ENCODE results near the gene RNF151. TPM values are rescaled to one million over a fixed set of nuclear protein-coding genes. Genes with fewer than 3 reads are reported as not detected.
A peak's percentile ranks its signal among the peaks of the same experiment; 100 is the strongest.
"Not testable (repeated sequence)": the region's sequence is repeated elsewhere in the genome, so short reads cannot be mapped to it uniquely, and the experiment has no call there.

The RNF151 gene
- total RNA-seq, 1 donor from 2014 or later = not detected

DNA sequence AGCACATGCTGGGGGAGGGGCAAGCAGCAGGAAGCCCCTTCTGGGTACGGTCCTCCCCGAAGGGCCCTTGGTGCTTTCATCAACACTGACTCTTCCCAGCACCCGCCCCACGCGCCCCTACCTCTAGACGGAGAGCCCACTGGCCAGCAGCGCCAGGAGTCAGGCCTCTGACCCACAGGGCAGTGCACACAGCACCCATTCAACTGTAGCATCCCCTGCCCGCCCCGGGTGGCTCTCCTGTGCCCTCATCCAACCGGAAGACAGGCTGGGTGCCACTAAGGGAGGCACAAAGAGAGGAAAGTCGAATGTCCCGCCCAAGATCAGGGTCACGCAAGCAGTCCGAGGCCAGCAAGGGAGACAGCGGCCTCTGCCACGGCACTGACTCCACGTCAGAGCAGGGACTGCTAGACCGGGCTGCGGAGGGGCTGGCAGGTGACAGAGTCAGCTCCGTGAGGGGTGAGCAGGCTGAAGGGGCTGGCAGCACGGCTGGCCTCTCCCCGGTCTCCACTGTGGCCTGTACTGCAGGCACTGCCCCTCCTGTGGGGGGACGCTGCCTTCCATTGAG, 33.5 kb upstream of the RNF151 start:
- intact Hi-C loops (cut with DNase I) = no loop called here
- DNase-seq = no peak
- ATAC-seq (ENCODE audit: poor library complexity) = no peak

DNA sequence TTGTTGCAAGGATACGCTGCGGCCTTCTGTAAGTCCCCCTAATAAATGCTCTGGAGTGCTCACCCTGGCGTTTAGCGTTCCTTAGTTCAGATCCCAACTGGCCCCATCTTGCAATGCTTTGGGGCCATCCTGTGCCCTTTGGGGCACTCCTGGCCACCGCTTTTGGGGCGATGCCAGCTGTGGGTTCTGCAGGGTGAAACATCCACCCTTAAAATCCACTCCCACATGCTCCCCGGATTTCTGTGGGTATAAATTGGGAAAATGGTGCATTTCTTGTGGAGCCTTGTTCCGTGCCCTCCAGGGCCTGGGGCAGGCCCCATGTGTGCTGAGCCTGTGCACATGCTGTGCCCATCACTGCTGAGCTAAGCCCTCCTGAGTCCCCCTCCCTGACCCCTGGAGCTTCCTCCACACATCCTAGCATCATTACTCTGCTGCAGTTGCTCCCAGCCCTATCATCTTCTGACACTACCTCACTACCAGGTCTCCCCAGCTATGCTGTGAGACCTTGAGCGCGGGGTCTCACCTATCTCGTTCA, 29.6 kb upstream of the RNF151 start:
- ATAC-seq (ENCODE audit: poor library complexity) (no peak), DNase-seq (no peak)
- intact Hi-C loops (cut with DNase I) = no loop called here

DNA sequence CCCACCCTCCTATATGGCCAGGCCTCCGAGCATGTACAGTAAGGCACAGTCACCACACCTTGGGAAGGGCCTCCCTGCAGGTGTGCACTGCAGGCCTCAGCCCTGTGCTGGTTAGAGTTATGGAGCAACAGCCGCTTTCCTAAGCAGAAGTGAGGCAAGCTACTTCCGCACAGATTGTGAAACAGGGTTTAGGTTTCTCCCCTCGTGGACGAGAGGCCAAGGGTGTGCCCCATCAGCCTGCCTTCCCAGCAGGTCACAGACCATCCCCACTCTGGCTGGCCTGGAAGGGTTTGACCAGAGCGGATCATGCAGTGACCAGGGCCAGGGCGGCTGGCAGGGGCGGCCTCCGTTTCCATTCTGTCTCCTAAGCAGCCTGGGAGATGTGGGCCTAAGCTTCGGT, 28.3 kb upstream of the RNF151 start:
- DNase-seq (peak; percentile 69), ATAC-seq (ENCODE audit: poor library complexity) (no peak)
- intact Hi-C loops (cut with DNase I) = no loop called here

DNA sequence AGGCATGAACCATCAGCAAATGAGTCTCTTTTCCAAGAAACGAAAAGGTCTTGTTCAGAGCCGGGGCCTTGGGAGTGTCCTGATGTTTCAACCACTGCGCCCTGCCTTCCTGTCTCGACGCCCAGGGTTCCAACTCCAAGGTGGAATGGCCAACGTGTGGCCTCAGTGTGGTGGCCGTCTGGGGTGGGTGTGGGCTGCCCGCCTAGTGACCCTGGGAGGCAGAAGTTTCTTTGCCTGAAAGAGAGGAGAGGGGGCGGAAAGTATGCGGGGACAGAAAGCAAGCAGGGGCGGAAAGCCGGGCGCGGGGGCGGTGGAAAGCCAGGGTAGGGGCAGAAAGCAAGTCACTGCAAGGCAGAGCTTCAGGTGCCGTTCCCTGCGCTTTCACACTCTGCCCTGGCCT, 27.7 kb upstream of the RNF151 start:
- peak; percentile 37 for DNase-seq
- intact Hi-C loops (cut with DNase I) = no loop called here
- no peak for ATAC-seq (ENCODE audit: poor library complexity)

DNA sequence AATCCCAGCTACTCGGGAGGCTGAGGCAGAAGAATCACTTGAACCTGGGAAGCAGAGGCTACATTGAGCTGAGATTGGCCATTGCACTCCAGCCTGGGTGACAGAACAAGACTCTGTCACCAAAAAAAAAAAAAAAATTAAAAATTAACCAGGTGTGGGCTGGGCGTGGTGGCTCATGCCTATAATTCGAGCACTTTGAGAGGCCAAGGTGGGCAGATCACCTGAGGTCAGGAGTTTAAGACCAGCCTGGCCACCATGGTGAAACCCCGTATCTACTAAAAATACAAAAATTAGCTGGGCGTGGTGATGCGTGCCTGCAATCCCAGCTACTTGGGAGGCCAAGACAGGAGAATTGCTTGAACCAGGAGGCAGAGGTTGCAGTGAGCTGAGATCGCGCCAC, 26.8 kb upstream of the RNF151 start:
- intact Hi-C loops (cut with DNase I); ATAC-seq (ENCODE audit: poor library complexity); DNase-seq: not testable (repeated sequence)

DNA sequence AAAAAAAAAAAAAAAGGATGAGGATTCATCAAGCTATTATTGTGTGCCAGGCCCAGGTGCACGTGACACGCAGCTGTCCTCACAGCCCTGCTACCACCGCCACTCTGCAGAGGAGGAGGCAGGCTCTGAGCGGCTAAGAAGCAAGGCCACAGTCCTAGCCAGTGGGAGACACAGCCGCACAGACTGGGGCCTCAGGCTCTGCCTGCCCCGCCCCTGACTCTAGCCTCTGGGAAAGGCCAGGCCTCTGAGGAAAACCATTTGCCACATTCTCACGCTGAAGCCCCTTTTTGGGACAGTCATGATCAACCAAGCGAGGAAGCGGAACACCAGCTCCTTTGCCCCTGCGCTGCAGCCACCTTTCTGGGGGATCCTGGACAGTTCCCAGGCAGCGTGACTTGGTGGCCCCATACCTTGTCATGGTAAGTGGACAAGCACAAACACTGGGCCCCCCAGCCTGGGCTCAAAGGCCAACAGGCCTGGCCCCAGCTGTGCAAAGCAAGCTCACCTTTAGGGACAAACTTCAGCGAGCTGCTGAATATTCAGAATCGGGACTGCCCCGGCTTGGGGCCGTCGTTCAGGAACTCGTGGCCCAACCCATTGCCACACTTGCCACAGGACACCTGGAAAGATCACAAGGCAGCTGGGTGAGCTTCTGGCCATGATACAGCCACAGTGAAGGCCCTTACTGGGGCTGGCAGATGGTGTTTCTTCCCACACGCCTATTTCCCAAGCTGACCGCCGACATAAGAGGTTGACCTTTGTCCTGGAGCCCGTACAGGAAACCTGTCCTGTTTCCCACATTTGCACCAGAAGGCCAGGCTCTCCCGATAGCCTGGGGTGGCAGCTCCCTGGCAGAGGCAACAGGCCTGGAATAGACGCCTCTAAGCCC, 26.1 kb upstream of the RNF151 start:
- ATAC-seq (ENCODE audit: poor library complexity) = no peak
- intact Hi-C loops (cut with DNase I) = no loop called here
- peak; percentile 30 for DNase-seq

DNA sequence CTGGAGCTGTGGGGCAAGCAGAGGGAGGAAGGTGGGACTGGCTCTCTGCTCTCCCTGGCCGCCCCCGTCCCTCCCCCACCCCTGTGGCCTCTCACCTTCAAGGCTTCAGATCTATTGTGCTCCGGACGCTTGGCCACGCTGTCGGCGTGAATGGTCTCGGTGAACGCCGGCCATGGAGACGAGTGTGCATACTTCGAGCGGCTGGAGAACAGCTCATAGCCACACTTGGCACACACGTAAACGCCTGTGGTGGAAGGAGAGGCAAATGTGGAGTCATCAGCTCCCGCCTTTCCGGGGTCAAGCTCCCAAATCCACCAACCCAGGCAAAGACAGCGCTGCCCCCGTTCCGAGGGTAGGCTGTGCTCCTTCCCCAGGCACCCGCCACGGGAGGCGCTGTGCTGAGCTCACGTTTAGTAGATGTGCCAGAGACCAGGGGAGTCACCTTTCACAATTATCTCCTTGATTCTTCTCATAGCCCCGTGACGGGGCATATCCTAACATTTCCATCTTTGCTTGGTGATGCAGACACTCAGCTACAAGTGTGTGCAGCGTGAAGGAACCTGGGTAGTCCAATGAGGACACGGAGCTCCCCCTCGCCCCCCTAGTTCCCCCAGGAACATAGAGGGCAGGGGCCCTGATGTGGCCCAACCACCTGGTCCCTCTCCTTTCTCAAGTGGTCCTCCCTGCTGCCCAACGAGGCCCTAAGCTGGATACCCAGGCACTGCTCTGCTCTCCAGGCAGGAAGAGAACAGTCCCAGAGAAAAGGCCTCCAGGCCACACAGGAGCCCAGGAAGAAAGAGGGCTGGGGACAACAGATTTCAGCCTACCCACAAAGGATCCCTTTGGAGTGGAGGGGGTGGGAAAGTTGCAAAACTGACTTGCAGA, 25.3 kb upstream of the RNF151 start:
- no peak for ATAC-seq (ENCODE audit: poor library complexity)
- DNase-seq = peak; percentile 42
- intact Hi-C loops (cut with DNase I) = no loop called here

DNA sequence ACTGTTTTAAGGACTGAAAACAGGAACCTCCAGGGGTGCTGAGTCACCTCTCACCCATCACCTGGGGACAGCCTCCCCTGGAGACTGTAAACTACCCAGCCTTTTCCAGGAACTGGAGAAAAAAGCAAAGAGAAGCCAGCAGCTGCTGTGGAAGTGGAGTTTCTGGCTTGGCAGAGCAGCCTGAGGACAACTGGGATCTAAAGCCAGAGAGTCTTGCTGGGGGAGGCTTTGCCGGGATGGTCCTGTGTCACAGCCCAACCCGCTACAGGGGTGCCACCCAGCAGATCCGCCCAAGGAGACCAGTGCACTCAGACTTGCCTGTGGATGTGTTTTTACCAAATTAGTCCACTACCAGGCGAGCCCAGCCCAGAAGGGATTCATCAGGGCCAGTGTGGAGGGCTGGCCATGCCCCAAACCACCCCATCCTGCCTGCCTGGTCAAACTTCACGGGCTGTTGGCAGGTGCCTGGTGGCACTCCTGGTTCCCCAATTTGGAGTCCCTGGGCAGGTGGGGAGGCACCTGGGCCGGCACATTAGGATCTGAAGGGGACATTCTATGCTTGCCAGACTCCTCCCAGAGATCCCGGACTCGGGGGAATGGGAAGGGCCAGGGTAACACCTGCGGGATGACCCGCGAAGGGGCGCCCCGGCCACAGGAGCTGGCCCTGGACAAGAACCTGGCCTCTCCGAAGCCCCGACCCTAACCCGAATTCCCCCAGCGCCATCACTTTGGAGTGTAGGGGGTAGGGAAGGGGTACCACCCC, 24.4 kb upstream of the RNF151 start:
- intact Hi-C loops (cut with DNase I) = no loop called here
- peak; percentile 3 for ATAC-seq (ENCODE audit: poor library complexity)
- DNase-seq = peak; percentile 52

DNA sequence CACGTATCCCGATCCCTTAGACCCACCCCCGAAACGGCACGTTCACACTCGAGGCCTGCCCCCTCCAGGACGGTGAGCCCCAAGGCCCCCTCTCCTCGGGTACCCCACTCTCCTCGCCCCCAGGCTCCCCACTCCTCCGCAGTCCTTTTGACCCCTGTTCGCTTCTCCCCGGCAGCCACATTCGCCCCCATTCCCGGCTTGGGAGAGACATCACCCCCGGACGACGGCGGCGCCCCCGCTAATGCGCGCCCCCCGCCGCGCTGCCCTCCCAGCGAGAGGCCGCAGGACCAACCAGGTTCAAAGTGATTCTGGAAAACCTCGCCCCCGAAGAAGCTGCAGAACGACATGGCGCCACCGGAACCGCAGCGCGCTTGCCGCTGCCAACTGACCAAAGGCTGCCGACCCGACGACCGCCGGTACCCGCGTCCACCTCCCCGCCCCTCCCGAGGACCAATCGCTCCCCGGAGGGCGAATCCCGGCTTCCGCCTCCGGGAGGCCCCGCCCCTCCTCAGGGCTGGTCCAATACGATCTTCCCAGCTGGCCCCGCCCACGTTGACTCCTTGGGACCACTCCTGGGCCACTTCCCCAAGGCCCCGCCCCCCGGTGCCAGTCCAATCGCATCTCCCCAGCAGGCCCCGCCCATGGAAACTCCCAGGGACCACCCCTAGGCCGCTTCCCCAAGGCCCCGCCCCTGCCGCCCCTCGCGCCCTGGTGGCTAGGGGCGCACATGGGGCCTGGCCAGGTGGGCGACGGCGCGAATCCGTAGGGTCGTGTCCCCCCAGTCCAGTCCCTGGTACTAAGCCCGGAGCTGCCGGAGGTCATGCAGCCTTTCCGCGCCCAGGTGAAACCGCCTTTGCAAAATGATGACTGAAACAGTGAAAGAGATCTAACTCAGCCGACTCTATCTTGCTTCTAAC, 23.6 kb upstream of the RNF151 start, which contains the start of gene MSRB1:
Gene MSRB1 (minus strand): TSS at position 390 of the 917 bp plus-strand sequence. CDS start 43 bp downstream, at position 347.
- intact Hi-C loops (cut with DNase I) = no loop called here

DNA sequence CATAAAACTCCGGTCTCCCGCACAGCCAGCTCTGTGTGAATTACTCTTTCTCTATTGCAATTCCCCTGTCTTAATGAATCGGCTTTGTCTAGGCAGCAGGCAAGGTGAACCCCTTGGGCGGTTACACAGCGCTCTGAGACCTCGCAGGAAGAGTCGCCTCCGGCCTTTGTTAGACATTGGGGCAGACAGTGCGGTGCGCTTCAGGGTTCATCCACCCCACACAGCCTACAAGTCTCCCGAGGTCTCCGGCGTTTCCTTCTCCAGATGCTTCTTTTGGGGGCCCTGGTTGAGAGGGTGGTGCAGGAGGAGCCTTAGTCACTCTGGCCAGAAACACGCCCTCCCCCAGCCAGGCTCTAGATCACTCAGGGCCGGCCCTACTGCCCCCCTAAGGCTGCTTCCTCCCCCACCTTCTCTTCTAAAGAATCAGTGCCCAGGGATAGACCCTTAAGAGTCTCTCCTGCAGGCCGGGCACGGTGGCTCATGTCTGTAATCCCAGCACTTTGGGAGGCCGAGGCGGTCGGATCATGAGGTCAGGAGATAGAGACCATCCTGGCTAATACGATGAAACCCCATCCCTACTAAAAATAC, 21.9 kb upstream of the RNF151 start:
- ATAC-seq (ENCODE audit: poor library complexity) (no peak), DNase-seq (peak; percentile 35)
- intact Hi-C loops (cut with DNase I) = no loop called here

More for the DNA sequence above, 23.6 kb upstream of the RNF151 start, which contains the start of gene MSRB1:
- DNase-seq (peak; percentile 100), ATAC-seq (ENCODE audit: poor library complexity) (peak; percentile 91)

DNA sequence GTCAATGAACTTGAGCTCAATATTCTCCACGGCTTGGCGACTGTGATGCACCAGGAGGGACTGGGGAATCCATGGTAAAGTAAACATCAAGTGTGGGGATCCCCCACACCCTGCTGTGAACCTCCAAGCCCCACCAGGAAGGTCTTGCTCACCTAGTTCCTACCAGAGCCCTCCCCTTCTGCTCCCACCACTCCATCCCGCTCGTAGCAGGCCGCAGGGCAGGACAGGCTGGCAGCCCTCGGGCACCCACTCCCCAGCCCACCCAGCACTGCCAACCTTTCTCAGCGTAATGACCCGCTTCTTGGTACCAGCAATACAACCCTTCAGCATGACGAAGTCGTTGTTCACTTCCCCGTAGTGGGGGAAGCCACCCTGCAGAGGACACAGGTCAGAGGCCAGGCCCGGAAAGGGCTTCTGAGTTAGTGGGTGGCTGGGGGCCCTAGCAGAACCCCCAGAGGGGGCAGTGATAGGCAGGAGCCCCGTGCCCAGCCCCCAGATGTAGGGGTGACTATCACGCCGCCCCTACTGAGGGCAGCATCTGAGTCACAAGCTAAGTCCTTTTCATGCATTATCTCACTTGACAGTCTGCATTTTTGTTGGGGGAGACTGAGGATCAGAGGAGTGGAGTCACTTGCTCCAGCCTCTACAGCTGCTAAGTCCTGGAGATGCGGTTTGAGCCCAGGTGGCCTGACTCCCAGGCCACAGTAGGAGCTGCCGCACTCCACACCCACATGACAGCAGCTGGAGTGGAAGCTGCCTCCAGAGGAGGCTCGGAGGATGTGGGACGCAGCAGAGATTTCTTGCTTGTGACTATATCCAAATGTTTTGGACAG, 20.9 kb upstream of the RNF151 start:
- intact Hi-C loops (cut with DNase I) = no loop called here
- DNase-seq = no peak
- no peak for ATAC-seq (ENCODE audit: poor library complexity)

DNA sequence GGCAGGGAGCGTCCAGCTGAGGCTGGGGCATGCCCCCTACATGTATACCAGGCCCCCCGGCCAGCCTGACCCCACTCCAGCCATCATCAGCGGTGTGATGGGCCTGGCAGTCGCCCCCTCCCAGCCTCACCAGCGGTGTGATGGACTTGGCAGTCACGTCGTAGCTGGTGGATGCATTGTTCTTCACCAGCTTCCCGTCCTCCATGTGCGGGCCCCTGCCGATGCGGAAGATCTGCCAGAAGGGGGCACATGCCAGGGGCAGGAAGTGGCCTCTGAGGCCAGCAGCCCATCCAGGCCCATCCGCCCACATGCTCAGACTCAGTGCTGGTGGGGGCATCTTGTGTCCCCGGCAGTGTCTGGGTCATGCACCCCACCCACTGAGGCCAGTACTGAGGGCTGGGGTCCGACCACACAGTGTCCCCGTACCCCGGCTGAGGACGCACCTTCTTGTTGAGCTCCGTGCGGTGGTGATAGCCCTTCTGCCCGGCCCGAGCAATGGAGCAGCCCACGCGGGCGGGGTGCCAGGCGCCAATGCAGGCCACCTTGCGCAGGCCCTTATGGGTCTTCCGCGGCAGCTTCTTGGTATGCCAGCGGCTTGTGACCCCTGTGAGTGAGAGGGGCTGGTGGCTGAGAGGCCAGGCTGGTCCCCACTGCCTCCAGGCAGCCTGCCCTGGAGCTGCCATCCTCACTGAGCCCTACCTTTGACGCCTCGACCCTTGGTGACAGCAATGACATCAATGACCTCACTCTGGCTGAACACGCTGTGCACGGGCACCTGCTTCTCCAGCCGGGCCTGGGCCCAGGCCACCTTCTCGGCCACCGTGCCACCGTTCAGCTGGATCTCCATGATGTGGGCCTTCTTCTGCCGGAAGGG, 19.9 kb upstream of the RNF151 start:
- intact Hi-C loops (cut with DNase I) = no loop called here
- DNase-seq = peak; percentile 39
- no peak for ATAC-seq (ENCODE audit: poor library complexity)

DNA sequence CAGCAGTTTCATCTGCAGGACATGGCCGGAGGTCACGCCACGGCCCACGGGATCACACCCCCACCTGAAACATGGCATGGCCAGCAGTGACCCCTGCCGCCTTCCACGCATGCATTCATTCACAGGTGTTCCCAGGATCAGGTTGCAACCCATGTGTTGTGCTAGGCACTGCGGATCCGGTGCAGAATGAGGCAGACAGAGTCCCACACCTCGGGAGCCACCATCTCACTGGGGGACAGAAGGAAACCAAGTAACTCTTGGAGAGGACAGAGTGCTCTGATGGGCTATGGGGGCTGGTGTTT, 19.3 kb upstream of the RNF151 start:
- ATAC-seq (ENCODE audit: poor library complexity) (no peak), DNase-seq (no peak)
- intact Hi-C loops (cut with DNase I) = no loop called here

DNA sequence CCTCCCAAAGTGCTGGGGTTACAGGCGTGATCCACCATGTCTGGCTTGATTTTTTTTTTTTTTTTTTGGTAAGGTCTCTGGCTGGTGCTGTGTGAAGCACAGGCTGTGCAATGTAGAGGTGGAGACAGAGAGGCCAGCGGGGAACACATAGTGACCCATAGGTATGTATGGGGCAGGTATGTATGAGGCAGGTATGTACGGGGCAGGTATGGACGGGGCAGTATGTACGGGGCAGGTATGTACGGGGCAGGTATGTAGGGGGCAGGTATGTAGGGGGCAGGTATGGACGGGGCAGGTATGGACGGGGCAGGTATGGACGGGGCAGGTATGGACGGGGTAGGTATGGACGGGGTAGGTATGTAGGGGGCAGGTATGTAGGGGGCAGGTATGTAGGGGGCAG, 17.1 kb upstream of the RNF151 start:
- no peak for DNase-seq
- intact Hi-C loops (cut with DNase I) = no loop called here
- no peak for ATAC-seq (ENCODE audit: poor library complexity)

DNA sequence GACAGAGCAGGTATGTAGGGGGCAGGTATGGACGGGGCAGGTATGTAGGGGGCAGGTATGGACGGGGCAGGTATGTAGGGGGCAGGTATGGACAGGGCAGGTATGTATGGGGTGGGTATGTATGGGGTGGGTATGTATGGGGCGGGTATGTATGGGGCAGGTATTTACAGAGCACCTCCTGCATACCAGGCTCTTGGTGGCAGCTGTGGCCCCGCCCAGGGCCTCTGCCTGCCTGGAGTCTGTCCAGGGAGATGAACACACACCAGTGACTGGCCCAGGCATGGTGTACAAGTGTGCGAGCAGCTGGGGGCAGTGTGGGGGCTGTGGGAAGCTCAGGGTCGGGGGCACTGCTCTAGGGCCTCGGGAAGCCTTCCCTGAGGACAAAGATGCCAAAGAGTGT, 16.6 kb upstream of the RNF151 start:
- intact Hi-C loops (cut with DNase I) = no loop called here
- peak; percentile 1 for ATAC-seq (ENCODE audit: poor library complexity)
- DNase-seq = peak; percentile 47

All from Right ventricle myocardium superior (tissue), 1 donor.